BE2C (cell line): ENCODE data around the gene MYMK.

Experiments used
- DNase-seq: peaks from one replicate; pipeline ENCODE4 v3.0.0-alpha.2; 2020
- H3K27me3 ChIP-seq: fragments of 250-450 bp; sonication (Bioruptor Pico); 2 replicates; pipeline ENCODE4 v1.5.1; 2020; ENCODE audit warnings: mild to moderate bottlenecking
- H3K36me3 ChIP-seq: fragments of 250-450 bp; sonication (Bioruptor Pico); 2 replicates; pipeline ENCODE4 v1.5.1; 2020; ENCODE audit warnings: mild to moderate bottlenecking
- H3K4me1 ChIP-seq: fragments of 250-450 bp; sonication (Bioruptor Pico); 2 replicates; pipeline ENCODE4 v1.5.1; 2020
- H3K4me3 ChIP-seq: 2 replicates; pipeline ENCODE4 v1.5.1; 2011; ENCODE audit warnings: low read depth, low read length
- H3K9me3 ChIP-seq: fragments of 250-450 bp; sonication (Bioruptor Pico); 2 replicates; pipeline ENCODE4 v1.5.1; 2020
- TF ChIP-seq, protein P1 (sequence below): IDR thresholded peaks from 2 replicates; pipeline ENCODE4 v1.5.1; 2012; ENCODE audit warnings: mild to moderate bottlenecking, low read depth, low read length

MYMK gene

DNA sequence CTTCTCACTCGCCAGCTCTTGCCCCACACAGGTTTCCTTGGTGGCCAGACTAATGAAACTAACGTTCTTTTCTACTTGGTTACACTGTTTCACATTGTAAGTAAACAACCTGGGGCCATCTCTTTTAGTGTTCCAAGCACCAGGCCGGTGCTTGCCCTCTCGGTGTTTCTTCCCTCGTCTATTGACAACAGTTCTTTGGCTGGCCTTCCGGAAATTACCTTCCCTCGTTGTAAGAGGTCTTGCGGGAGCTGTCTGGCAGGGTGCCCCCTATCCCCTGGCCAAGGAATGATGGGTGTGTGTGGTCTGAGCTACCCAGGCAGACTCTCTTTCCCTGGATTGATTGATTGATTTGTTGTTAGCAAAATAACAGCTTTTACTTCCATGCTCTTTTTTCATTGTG, 918 bp upstream of the MYMK start:
- no peaks in the 10 kb centered on the region for H3K36me3 ChIP-seq
- H3K27me3 ChIP-seq = no peaks in the 10 kb centered on the region
- TF ChIP-seq, protein P1, sequence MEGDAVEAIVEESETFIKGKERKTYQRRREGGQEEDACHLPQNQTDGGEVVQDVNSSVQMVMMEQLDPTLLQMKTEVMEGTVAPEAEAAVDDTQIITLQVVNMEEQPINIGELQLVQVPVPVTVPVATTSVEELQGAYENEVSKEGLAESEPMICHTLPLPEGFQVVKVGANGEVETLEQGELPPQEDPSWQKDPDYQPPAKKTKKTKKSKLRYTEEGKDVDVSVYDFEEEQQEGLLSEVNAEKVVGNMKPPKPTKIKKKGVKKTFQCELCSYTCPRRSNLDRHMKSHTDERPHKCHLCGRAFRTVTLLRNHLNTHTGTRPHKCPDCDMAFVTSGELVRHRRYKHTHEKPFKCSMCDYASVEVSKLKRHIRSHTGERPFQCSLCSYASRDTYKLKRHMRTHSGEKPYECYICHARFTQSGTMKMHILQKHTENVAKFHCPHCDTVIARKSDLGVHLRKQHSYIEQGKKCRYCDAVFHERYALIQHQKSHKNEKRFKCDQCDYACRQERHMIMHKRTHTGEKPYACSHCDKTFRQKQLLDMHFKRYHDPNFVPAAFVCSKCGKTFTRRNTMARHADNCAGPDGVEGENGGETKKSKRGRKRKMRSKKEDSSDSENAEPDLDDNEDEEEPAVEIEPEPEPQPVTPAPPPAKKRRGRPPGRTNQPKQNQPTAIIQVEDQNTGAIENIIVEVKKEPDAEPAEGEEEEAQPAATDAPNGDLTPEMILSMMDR = no peak
- no peak overlapping the region for H3K4me3 ChIP-seq
- no peak for DNase-seq
- peaks cover 46% of the 10 kb centered on the region for H3K4me1 ChIP-seq
- no peaks in the 10 kb centered on the region for H3K9me3 ChIP-seq

DNA sequence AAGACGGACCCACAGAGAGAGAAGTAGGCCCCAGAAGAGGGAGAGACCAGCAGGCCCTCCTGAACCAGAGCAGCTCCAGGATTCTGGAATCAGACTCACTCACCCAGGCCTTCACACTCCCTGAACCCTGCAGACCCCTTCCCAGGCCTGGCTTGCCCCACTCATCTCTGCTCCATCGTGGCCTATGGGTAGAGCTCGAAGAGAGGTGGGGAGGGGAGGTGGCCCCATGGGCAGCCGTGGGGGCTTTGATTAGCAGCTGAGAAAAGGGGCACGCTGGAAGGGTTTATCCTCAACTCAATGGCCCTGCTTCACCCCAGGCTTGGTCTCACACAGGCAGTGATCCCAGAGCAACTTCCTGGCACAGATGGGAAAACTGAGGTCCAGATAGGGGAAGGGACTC, 613 bp downstream of the MYMK start:
- no peak for DNase-seq
- Histone ChIP-seq H3K9me3 (no peaks in the 10 kb centered on the region), H3K27me3 (no peaks in the 10 kb centered on the region), H3K4me1 (peaks cover 44% of the 10 kb centered on the region), H3K36me3 (no peaks in the 10 kb centered on the region), H3K4me3 (no peak overlapping the region)
- TF ChIP-seq, protein P1 = no peak

DNA sequence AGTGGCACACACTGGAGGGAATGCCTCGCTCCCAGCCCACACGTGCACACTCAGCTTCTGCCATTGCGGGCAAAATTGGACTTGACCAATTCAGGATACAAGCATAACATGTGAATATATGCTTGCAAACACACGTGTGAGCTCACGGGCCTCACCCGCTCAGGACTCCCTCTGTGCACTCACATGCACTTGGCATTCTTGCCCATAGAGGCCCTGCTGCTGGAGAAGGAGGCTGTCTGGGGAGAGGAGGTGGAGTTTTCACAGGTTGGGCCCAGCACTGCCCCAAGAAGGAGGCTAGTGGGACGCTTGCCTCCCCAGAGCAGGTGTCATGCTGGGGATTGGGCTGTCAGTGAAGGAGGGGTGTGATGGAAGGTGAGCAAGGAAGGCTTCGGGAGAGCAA, 1.7 kb downstream of the MYMK start:
- DNase-seq = no peak
- no peaks in the 10 kb centered on the region for H3K27me3 ChIP-seq
- no peaks in the 10 kb centered on the region for H3K9me3 ChIP-seq
- H3K4me1 ChIP-seq = peaks cover 42% of the 10 kb centered on the region
- no peaks in the 10 kb centered on the region for H3K36me3 ChIP-seq
- no peak overlapping the region for H3K4me3 ChIP-seq
- TF ChIP-seq, protein P1 = no peak

DNA sequence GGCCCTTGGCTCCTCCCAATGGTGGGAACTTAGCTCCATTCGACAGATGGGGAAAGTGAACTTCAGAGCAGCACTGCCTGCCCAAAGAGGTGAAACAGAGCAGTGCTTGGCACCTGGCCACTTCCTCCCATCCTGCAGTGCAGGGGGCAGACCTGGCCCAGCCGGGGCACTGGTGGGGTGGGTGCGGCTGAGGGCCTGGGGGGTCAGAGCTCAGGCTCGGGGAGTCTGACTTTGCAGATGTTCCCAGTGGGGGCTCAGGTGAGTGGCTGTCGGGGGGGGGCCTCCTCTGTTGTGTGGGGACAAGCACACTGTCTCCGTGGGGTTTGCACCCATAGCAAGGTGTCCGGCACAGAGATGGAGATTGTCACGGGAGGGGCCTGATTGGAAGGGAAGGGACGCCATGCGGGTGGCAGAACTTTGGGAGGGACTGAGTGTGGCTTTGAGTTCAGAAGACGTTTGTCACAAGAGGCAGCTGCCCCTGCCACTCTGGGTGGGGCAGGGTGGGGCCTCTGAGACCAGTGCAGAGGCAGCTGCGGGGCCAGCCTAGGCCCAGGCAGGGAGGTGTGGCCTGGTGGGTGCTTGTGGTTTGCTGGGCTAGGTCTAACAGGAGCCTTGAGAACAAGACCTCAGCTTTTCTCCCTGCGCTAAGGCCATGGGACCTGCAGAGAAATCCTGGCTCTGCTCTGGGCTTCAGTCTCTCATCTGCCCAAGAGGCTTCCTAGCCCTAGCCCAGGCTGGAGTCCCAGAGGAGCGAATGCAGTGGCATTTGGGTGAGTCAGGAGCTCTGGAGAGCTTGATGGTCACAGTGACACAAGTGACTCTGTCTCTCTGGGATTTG, 2.5 kb downstream of the MYMK start:
- H3K4me1 ChIP-seq = peaks cover 39% of the 10 kb centered on the region
- no peaks in the 10 kb centered on the region for H3K27me3 ChIP-seq
- no peaks in the 10 kb centered on the region for H3K9me3 ChIP-seq
- H3K4me3 ChIP-seq = no peak overlapping the region
- TF ChIP-seq, protein P1 = no peak
- H3K36me3 ChIP-seq = no peaks in the 10 kb centered on the region
- DNase-seq = no peak

DNA sequence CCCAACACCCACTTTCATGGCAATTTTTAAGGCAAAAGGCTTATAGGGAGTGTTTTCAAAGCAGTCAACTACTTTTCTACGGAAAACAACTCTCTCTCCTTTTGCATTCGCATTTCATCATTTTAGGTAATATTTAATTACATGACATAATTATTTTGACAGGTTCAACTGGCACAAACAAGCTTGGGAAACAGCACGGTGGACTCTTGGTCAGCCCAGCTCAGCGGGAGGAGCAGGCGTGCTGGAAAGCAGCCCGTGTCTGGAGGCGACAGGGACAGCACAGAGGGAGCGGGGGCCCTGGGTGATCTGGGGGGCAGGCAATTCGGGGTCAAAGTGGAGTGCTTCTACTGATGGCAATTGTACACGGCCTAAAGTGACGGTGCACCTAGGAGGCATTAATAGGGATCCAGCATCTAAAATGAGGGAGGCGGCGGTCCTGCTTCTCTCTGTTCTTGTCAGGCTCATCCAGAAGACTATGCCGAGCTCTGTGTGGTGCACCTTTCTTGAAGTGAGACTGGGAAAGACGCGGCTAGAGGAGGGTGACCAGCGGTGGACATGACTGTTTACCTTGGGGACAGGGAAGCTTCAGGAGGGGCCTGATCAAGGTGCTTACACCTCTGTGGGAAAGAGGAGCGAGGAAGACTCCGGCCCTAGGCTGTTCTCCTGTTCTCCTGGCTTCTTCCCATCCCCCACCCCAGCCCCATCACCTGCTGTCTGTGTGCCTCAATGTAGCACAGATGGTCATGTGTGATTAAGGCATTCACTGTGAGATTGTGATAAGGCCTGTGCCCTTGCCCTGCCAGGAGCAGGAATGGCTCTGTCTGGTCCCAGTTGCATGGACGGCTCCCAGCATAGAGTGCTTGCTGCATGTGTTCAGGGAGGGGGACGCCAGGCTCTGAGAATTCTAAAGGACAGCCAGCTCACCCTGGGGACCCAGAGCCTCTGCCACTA, 3.4 kb downstream of the MYMK start:
- no peaks in the 10 kb centered on the region for H3K27me3 ChIP-seq

More for the DNA sequence above, 3.4 kb downstream of the MYMK start:
- H3K4me1 ChIP-seq = peaks cover 30% of the 10 kb centered on the region
- H3K9me3 ChIP-seq = no peaks in the 10 kb centered on the region
- no peaks in the 10 kb centered on the region for H3K36me3 ChIP-seq
- no peak overlapping the region for H3K4me3 ChIP-seq
- DNase-seq = no peak
- TF ChIP-seq, protein P1 = no peak
